ENCODE measurements around the gene PPP1CC.

PPP1CC gene

GRCh38 chr12:110721570-110721969 is 21.1 kb downstream of the PPP1CC start:
- Histone ChIP-seq H3K4me3 (IDR thresholded peaks at IDR 0.05; ENCODE audit: insufficient read depth, low read depth, low read length) (no peak overlapping the region), H3K27ac (no peak overlapping the region), H3K27me3 (ENCODE audit: insufficient read depth, low read depth) (no peaks in the 10 kb centered on the region), H3K4me2 (no peak overlapping the region), H3K4me1 (ENCODE audit: low read depth, poor library complexity, severe bottlenecking) (peaks cover 35% of the 10 kb centered on the region), H3K9ac (no peak overlapping the region), H3K36me3 (ENCODE audit: insufficient read depth) (peaks cover 8% of the 10 kb centered on the region; the same call in 1 of the 2 replicates), H3K79me2 (ENCODE audit: insufficient read depth, low read depth) (peaks cover 22% of the 10 kb centered on the region; the same call in 1 of the 2 replicates), H4K20me1 (ENCODE audit: insufficient read depth) (peaks cover 14% of the 10 kb centered on the region; the same call in 1 of the 2 replicates), H2AFZ (ENCODE audit: low read depth) (no peak overlapping the region)
- TF ChIP-seq CTCF (conservative IDR thresholded peaks at IDR 0.05; ENCODE audit: low read depth, low read length) = no peak

- Histone ChIP-seq H3K4me3 (IDR thresholded peaks at IDR 0.05; ENCODE audit: insufficient read depth, low read depth, low read length) (no peak overlapping the region), H3K4me2 (no peak overlapping the region), H3K9ac (no peak overlapping the region), H3K27me3 (ENCODE audit: insufficient read depth, low read depth) (no peaks in the 10 kb centered on the region), H3K79me2 (ENCODE audit: insufficient read depth, low read depth) (peaks cover 12% of the 10 kb centered on the region; the same call in 1 of the 2 replicates), H3K36me3 (ENCODE audit: insufficient read depth) (peaks cover 8% of the 10 kb centered on the region; the same call in 1 of the 2 replicates), H2AFZ (ENCODE audit: low read depth) (no peak overlapping the region), H3K4me1 (ENCODE audit: low read depth, poor library complexity, severe bottlenecking) (peaks cover 28% of the 10 kb centered on the region), H3K27ac (no peak overlapping the region), H4K20me1 (ENCODE audit: insufficient read depth) (peaks cover 8% of the 10 kb centered on the region; the same call in 1 of the 2 replicates)
- no peak for TF ChIP-seq CTCF (conservative IDR thresholded peaks at IDR 0.05; ENCODE audit: low read depth, low read length)
These were observed 22.2 kb downstream of the PPP1CC start for GRCh38 chr12:110720516-110720915.

- Histone ChIP-seq H3K4me3 (IDR thresholded peaks at IDR 0.05; ENCODE audit: insufficient read depth, low read depth, low read length) (no peak overlapping the region), H3K36me3 (ENCODE audit: insufficient read depth) (peaks cover 8% of the 10 kb centered on the region; the same call in 1 of the 2 replicates), H3K27ac (peak overlapping the region; percentile 31; the same call in 1 of the 2 replicates), H4K20me1 (ENCODE audit: insufficient read depth) (no peaks in the 10 kb centered on the region), H3K4me2 (peak overlapping the region; percentile 42; the same call in 1 of the 2 replicates), H3K27me3 (ENCODE audit: insufficient read depth, low read depth) (no peaks in the 10 kb centered on the region), H3K9ac (no peak overlapping the region), H2AFZ (ENCODE audit: low read depth) (no peak overlapping the region), H3K4me1 (ENCODE audit: low read depth, poor library complexity, severe bottlenecking) (peaks cover 28% of the 10 kb centered on the region), H3K79me2 (ENCODE audit: insufficient read depth, low read depth) (no peaks in the 10 kb centered on the region)
- TF ChIP-seq CTCF (conservative IDR thresholded peaks at IDR 0.05; ENCODE audit: low read depth, low read length) = no peak
These were observed 24.3 kb downstream of the PPP1CC start for GRCh38 chr12:110718222-110718908.

GRCh38 chr12:110717037-110717436 is 25.7 kb downstream of the PPP1CC start:
- H3K27me3 ChIP-seq (ENCODE audit: insufficient read depth, low read depth) = no peaks in the 10 kb centered on the region
- H3K79me2 ChIP-seq (ENCODE audit: insufficient read depth, low read depth) = no peaks in the 10 kb centered on the region
- H3K9ac ChIP-seq = no peak overlapping the region
- peak overlapping the region; percentile 31; the same call in 1 of the 2 replicates for H3K27ac ChIP-seq
- no peak for TF ChIP-seq CTCF (conservative IDR thresholded peaks at IDR 0.05; ENCODE audit: low read depth, low read length)
- peak overlapping the region; percentile 42; the same call in 1 of the 2 replicates for H3K4me2 ChIP-seq
- no peak overlapping the region for H3K4me3 ChIP-seq (IDR thresholded peaks at IDR 0.05; ENCODE audit: insufficient read depth, low read depth, low read length)
- H3K36me3 ChIP-seq (ENCODE audit: insufficient read depth) = peaks cover 8% of the 10 kb centered on the region; the same call in 1 of the 2 replicates
- no peak overlapping the region for H2AFZ ChIP-seq (ENCODE audit: low read depth)
- no peaks in the 10 kb centered on the region for H4K20me1 ChIP-seq (ENCODE audit: insufficient read depth)
- H3K4me1 ChIP-seq (ENCODE audit: low read depth, poor library complexity, severe bottlenecking) = peaks cover 28% of the 10 kb centered on the region
